KMS-11 (cell line): Measurements from ENCODE around the gene SYK.

Experiments
- H2AFZ ChIP-seq: fragments of 200-600 bp; sonication (generic); 2 replicates; pipeline ENCODE4 v1.6.1; 2016; ENCODE audit warnings: antibody characterized with exemption, mixed run types, low read depth
- H3K27ac ChIP-seq: fragments of 200-600 bp; sonication (generic); 2 replicates; pipeline ENCODE4 v1.6.1; 2016; ENCODE audit warnings: mild to moderate bottlenecking, mixed run types
- H3K27me3 ChIP-seq: fragments of 200-600 bp; sonication (generic); 2 replicates; pipeline ENCODE4 v1.6.1; 2017; ENCODE audit warnings: mild to moderate bottlenecking, low read depth, mixed run types, moderate library complexity; ENCODE audit not compliant: insufficient read depth
- H3K36me3 ChIP-seq: fragments of 200-600 bp; sonication (generic); 2 replicates; pipeline ENCODE4 v1.6.1; 2017; ENCODE audit warnings: mild to moderate bottlenecking, mixed run types; ENCODE audit not compliant: insufficient read depth
- H3K4me1 ChIP-seq: fragments of 200-600 bp; sonication (generic); 2 replicates; pipeline ENCODE4 v1.6.1; 2016; ENCODE audit warnings: mild to moderate bottlenecking, low read depth, mixed run types; ENCODE audit not compliant: poor library complexity, severe bottlenecking
- H3K4me2 ChIP-seq: fragments of 200-600 bp; sonication (generic); 2 replicates; pipeline ENCODE4 v1.7.0; 2016; ENCODE audit warnings: mild to moderate bottlenecking, mixed run types
- H3K4me3 ChIP-seq: fragments of 200-600 bp; sonication (generic); IDR thresholded peaks from 2 replicates; pipeline ENCODE4 v1.6.1; 2017; ENCODE audit warnings: low read depth, low read length, mixed read lengths; ENCODE audit not compliant: insufficient read depth
- H3K79me2 ChIP-seq: fragments of 200-600 bp; sonication (generic); 2 replicates; pipeline ENCODE4 v1.6.1; 2016; ENCODE audit warnings: low read depth, mixed run types; ENCODE audit not compliant: insufficient read depth
- H3K9ac ChIP-seq: fragments of 200-600 bp; sonication (generic); 2 replicates; pipeline ENCODE4 v1.6.1; 2016; ENCODE audit warnings: mild to moderate bottlenecking, mixed run types
- H4K20me1 ChIP-seq: fragments of 200-600 bp; sonication (generic); 2 replicates; pipeline ENCODE4 v1.6.1; 2016; ENCODE audit warnings: mild to moderate bottlenecking, mixed run types; ENCODE audit not compliant: insufficient read depth
- TF ChIP-seq, protein P1 (sequence below): fragments of 200-600 bp; sonication (generic); conservative IDR thresholded peaks from 2 replicates; pipeline ENCODE4 v1.6.1; 2017; ENCODE audit warnings: low read depth, mild to moderate bottlenecking, antibody characterized with exemption, low read length, moderate library complexity, mixed read lengths

Gene SYK

DNA sequence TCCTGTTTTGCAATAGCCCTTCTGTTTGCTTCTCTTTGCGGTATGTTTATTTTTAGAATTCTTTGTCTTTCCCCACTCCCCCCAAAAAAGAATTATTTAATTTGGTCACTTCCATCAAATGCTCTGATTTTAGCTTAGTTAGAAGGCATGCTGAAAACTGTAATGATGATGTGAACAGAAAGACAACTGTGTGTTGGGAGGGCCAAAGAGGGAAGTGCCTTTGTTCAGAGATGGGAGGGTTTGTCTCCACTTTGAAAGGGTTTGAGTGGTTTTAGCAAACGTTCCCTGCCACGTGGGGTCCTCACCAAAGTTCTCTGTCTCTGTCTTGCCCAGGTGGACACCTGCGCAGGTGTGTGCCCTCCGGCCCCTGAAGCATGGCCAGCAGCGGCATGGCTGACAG, 41.9 kb downstream of the SYK start:
- H2AFZ ChIP-seq: no peak overlapping the region
- H3K36me3 ChIP-seq: no peaks in the 10 kb centered on the region
- no peaks in the 10 kb centered on the region for H3K79me2 ChIP-seq
- H3K27ac ChIP-seq: no peak overlapping the region
- no peaks in the 10 kb centered on the region for H3K27me3 ChIP-seq
- no peak overlapping the region for H3K9ac ChIP-seq
- no peaks in the 10 kb centered on the region for H4K20me1 ChIP-seq
- TF ChIP-seq, protein P1, sequence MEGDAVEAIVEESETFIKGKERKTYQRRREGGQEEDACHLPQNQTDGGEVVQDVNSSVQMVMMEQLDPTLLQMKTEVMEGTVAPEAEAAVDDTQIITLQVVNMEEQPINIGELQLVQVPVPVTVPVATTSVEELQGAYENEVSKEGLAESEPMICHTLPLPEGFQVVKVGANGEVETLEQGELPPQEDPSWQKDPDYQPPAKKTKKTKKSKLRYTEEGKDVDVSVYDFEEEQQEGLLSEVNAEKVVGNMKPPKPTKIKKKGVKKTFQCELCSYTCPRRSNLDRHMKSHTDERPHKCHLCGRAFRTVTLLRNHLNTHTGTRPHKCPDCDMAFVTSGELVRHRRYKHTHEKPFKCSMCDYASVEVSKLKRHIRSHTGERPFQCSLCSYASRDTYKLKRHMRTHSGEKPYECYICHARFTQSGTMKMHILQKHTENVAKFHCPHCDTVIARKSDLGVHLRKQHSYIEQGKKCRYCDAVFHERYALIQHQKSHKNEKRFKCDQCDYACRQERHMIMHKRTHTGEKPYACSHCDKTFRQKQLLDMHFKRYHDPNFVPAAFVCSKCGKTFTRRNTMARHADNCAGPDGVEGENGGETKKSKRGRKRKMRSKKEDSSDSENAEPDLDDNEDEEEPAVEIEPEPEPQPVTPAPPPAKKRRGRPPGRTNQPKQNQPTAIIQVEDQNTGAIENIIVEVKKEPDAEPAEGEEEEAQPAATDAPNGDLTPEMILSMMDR: no peak
- H3K4me3 ChIP-seq: no peak overlapping the region
- H3K4me2 ChIP-seq: no peak overlapping the region
- H3K4me1 ChIP-seq: no peaks in the 10 kb centered on the region

DNA sequence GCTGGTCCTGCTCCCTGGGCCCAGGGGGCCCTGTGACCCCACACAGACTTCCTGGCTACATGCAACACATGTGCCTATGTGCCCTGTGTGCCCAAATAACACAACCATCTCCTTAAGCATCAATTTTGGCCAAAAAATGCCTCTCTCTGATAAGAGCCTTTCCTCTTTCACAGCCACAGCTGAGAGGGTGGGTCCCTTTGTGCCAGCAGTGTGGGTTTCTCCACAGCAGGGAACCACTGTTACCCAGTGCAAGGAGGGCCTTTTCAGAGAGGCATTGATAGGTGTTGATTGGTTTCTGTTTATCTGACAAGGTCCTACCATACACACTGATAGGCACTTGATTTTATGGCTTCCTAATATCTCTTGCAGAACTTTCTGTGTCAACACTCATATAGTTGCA, 42.7 kb downstream of the SYK start:
- Histone ChIP-seq H3K79me2 (no peaks in the 10 kb centered on the region), H3K9ac (no peak overlapping the region), H3K36me3 (no peaks in the 10 kb centered on the region), H3K4me2 (no peak overlapping the region), H3K27me3 (no peaks in the 10 kb centered on the region), H4K20me1 (no peaks in the 10 kb centered on the region), H2AFZ (no peak overlapping the region), H3K27ac (no peak overlapping the region), H3K4me3 (no peak overlapping the region), H3K4me1 (no peaks in the 10 kb centered on the region)
- TF ChIP-seq, protein P1: no peak

DNA sequence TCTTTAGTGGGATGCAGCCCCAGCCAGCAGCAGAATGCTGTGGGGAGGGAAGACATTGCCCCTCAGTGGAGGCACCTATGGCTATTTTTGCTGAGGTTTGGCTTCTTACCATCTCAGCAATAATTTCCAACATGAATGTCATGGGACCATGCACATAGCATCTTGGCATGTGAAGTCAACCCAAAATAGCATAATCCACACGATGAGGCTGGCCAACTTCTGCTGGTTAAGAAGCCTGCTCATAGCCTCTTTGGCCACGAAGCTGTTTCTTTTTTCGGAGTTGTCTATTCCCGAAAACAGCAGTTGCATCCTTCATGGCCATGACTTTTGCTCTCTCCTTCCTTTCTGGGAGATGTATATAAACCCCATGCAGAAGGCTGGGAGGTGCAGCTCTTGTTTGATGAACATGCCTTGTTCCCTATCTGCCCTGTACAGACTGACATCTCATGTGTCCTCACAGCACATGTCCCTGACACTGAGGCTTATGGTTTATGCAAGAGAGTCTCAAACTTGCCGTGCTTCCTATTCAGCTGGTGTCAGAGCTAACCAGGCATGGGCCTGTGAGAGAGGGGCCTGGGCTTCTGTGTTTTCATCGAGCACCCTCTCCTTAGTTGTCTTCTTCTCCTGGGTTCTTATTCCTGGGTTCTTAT, 45.3 kb downstream of the SYK start:
- no peaks in the 10 kb centered on the region for H3K79me2 ChIP-seq

DNA sequence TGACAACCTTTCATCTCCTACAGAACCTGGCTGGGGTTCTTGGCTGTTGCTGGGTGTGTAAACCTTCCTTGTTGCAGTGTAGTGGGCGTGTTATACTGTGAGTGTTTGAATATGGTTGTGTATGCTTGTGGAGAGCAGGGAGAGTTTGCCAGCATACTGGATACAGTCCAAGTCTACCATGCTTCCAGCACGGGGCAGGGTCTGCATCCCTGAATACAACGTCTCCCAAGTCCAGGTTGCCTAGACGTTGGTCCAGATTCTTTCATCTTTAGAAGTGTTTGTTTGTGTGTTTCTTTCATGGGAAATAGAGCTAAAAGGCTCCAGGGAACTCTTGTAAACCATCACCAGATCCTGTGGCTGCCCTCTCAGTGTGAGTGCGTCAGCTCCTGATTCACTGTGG, 46.4 kb downstream of the SYK start:
- Histone ChIP-seq H3K79me2 (no peaks in the 10 kb centered on the region), H3K4me1 (no peaks in the 10 kb centered on the region), H4K20me1 (no peaks in the 10 kb centered on the region), H2AFZ (no peak overlapping the region), H3K4me2 (no peak overlapping the region), H3K27me3 (no peaks in the 10 kb centered on the region), H3K27ac (no peak overlapping the region), H3K9ac (no peak overlapping the region), H3K36me3 (no peaks in the 10 kb centered on the region), H3K4me3 (no peak overlapping the region)
- TF ChIP-seq, protein P1: no peak

More for the DNA sequence above, 45.3 kb downstream of the SYK start:
- Histone ChIP-seq H3K36me3 (no peaks in the 10 kb centered on the region), H2AFZ (no peak overlapping the region), H3K9ac (no peak overlapping the region), H3K4me2 (no peak overlapping the region), H3K27me3 (no peaks in the 10 kb centered on the region), H3K4me1 (no peaks in the 10 kb centered on the region), H3K4me3 (no peak overlapping the region), H3K27ac (no peak overlapping the region), H4K20me1 (no peaks in the 10 kb centered on the region)
- TF ChIP-seq, protein P1: no peak
